GM13976 (cell line): Measurements from ENCODE around the gene GABRB1.

Source experiments
- DNase-seq: peaks from one replicate; pipeline ENCODE4 v3.0.0; 2012; ENCODE audit warnings: low spot score
- in situ Hi-C: fragments of 300-500 bp; cut with MboI; formaldehyde crosslinking; loops from one replicate; pipeline ENCODE4 v1.12.0; 2022; ENCODE audit warnings: low sequenced_read_pairs, mixed read lengths, inconsistent platforms; ENCODE audit not compliant: unreplicated experiment
- TF ChIP-seq, protein P1 (sequence below): IDR thresholded peaks from 2 replicates; pipeline ENCODE4 v1.5.1; 2012; ENCODE audit warnings: borderline replicate concordance, mild to moderate bottlenecking; ENCODE audit not compliant: insufficient read depth; ENCODE audit errors: extremely low read depth, missing control alignments, control extremely low read depth

The GABRB1 gene

DNA sequence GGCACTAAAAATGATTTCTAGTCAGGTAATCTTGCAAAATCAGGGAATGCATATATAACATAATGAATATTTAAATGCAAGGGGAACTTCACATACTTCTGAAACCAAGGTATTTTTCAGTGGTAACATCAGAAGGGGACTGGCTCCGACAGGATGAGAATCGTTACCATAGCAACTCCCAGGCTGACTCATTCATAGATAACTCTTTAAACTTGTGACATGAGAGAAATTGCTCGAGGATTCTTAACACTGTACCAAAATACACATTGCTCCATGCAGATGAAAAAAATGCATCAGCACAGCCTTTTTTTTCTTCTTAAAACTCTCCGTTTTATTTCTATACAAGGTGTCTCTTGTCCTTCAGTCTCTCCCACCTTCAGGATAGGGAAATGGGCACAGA is 114.3 kb downstream of the GABRB1 start:
- TF ChIP-seq, protein P1, sequence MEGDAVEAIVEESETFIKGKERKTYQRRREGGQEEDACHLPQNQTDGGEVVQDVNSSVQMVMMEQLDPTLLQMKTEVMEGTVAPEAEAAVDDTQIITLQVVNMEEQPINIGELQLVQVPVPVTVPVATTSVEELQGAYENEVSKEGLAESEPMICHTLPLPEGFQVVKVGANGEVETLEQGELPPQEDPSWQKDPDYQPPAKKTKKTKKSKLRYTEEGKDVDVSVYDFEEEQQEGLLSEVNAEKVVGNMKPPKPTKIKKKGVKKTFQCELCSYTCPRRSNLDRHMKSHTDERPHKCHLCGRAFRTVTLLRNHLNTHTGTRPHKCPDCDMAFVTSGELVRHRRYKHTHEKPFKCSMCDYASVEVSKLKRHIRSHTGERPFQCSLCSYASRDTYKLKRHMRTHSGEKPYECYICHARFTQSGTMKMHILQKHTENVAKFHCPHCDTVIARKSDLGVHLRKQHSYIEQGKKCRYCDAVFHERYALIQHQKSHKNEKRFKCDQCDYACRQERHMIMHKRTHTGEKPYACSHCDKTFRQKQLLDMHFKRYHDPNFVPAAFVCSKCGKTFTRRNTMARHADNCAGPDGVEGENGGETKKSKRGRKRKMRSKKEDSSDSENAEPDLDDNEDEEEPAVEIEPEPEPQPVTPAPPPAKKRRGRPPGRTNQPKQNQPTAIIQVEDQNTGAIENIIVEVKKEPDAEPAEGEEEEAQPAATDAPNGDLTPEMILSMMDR, result no peak
- DNase-seq, result peak; percentile 30
- in situ Hi-C loops, result no loop called here

DNA sequence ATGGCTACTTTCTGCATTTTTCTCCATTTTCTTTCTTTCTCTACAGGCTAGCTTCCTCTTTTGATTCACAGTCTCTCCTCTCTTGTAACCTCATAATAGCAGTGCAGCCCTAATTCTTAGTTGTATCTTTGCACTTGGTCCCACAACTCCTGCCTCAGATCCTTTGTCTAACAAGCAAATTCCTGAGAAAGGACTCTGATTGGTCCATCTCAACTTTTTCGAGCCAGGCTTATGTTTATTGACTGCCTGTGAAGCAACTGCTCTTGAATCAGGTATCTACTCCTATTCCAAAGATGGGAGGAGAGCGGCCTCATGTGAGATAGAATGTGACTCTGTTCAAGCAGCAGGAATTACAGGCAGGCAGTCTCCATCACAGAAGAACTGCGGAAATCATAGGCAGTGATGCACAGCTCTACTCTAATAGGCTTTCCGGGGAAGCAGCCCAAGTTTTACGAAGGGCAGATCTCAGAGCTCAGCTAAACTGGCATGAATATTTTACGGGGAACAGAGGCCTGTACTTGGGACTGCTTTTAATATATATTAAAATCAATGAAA is 123.5 kb downstream of the GABRB1 start:
- in situ Hi-C loops, result no loop called here
- TF ChIP-seq, protein P1, result no peak
- DNase-seq, result no peak

GRCh38 chr4:47155919-47156318 is 124.6 kb downstream of the GABRB1 start:
- in situ Hi-C loops, result no loop called here
- no peak for DNase-seq
- TF ChIP-seq, protein P1, result no peak

DNA sequence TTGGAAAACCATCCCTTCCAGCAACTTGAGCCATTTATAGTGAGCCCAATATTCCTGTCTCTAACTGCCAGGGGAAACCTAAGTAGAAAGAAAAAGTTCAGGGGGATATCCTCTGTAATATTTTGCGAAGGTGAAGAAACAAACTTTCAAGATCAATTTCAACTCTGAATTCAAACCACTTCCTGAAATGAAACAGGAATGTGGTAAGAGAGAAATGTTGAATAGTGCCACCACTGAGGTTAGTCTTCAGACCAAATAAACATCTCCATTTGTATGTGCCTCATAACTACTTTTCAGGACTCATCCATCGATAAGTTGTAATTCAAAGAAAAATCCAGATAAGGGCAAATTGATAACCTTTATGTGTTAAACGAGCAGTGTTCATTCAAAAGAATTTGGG is 128.7 kb downstream of the GABRB1 start:
- TF ChIP-seq, protein P1, result no peak
- no peak for DNase-seq
- in situ Hi-C loops, result no loop called here

GRCh38 chr4:47167081-47168035 is 136.0 kb downstream of the GABRB1 start:
- in situ Hi-C loops, result no loop called here
- no peak for DNase-seq
- TF ChIP-seq, protein P1, result no peak

DNA sequence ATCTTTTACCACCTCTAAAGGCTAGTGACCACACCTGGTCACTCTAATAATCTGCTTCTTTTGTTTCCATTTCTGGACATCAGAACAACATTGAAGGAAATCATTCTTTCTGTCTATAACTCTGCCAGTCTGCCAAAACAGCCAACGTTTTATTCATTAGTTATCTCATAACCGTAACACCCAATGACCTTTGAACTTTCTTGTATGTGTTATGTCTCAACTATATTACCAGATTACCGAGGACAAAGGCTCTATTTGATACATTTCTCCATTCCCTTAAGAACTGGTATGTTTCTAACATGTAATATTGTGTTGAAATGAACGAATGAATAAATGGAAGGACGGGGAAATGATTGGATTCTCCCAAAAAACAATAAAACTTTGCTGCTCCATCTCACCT is 152.7 kb downstream of the GABRB1 start:
- no peak for DNase-seq
- in situ Hi-C loops, result no loop called here
- TF ChIP-seq, protein P1, result no peak
